ENCODE measurements around the gene ARHGAP23.
"Not testable (repeated sequence)": the region's sequence is repeated elsewhere in the genome, so short reads cannot be mapped to it uniquely, and the experiment has no call there.

The ARHGAP23 gene

GRCh38 chr17:38461683-38462082 lies 33.4 kb downstream of the ARHGAP23 start:
- DNase-seq (ENCODE audit: low read depth, low spot score): no peak

GRCh38 chr17:38463451-38463858 lies 35.2 kb downstream of the ARHGAP23 start:
- DNase-seq (ENCODE audit: low read depth, low spot score): no peak

DNA sequence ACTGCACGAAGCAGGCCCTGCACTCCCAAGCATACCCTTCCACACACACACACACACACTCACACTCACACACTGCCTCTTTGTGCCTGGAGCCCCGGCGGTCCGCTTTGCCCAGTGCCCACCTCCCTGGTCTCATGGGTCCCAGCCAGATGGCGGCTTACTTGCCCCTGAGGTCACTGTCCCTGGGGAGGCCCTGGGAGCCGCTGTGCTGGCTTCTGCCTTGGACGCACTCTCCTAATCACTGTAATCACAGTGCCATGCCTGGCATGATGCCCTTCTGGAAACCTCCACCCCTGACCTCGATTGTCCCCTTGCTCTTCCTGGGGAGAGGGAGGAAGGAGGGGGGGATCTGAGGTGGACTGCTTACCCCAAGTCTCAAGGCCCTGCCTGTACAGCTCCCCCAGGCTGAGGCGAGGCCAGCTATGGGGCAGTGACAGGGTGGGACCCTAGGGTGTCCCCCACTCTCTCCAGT lies 36.0 kb downstream of the ARHGAP23 start:
- no peak for DNase-seq (ENCODE audit: low read depth, low spot score)

DNA sequence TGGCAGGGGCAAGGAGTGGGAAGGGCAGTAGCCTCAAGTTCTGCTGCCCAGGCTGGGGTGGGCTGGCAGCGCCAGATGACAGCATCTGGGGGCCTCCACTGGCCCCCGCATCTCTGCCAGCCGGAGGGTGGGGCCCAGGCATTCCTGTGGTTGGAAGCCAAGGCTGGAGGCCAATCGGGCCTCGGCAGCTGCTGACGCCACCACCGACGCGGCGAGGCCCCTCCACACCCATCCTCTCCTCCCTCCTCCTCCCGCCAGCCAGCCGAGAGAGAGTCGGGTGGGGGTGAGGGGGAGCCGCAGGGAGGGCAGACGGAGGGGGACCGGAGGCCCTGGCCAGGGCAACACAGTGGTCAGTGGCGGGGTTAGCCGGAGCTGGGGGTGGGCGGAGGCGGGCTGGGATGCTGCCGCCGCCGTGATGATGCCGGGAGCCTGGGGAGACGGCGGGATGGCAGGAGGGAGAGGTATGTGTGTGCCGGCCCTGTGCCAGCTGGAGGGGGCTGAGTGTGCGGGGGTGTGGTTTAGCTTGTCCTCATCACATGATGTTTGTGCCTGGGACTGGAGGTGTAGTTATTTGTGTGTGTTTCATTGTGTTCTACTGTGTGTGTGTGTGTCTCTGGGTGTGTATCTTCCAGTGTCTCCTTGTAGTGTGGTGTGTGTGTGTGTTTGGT lies 36.6 kb downstream of the ARHGAP23 start:
- no peak for DNase-seq (ENCODE audit: low read depth, low spot score)

- DNase-seq (ENCODE audit: low read depth, low spot score): no peak
Observed at GRCh38 chr17:38465391-38466345, 37.4 kb downstream of the ARHGAP23 start.

DNA sequence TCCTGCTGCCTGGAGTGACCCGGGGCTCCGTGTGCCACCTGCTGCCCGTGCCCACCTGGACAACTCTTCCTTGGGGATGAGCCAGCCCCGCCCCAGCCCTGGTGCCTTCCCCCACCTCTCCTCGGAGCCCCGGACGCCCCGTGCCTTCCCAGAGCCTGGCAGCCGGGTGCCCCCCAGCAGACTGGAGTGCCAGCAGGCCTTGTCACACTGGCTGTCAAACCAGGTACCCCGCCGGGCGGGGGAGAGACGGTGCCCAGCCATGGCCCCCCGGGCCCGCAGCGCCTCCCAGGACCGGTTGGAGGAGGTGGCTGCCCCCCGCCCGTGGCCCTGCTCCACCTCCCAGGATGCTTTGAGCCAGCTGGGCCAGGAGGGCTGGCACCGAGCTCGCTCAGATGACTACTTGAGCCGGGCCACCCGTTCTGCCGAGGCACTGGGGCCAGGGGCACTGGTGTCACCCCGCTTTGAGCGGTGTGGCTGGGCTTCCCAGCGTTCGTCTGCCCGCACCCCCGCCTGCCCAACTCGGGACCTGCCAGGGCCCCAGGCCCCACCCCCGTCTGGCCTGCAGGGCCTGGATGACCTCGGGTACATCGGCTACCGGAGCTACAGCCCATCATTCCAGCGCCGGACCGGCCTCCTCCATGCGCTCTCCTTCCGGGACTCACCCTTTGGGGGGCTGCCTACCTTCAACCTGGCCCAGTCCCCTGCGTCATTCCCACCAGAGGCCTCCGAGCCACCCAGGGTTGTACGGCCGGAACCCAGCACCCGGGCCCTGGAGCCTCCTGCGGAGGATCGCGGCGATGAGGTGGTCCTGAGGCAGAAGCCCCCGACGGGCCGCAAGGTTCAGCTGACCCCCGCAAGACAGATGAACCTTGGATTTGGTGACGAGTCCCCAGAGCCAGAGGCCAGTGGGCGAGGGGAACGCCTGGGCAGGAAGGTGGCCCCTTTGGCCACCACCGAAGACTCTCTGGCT lies 38.4 kb downstream of the ARHGAP23 start:
- no peak for DNase-seq (ENCODE audit: low read depth, low spot score)

GRCh38 chr17:38467491-38467890 lies 39.2 kb downstream of the ARHGAP23 start:
- no peak for DNase-seq (ENCODE audit: low read depth, low spot score)

- DNase-seq (ENCODE audit: low read depth, low spot score): no peak
Observed at GRCh38 chr17:38469875-38470274, 41.6 kb downstream of the ARHGAP23 start.

GRCh38 chr17:38471253-38471652 lies 43.0 kb downstream of the ARHGAP23 start:
- DNase-seq (ENCODE audit: low read depth, low spot score): not testable (repeated sequence)

GRCh38 chr17:38474666-38475065 lies 46.4 kb downstream of the ARHGAP23 start:
- DNase-seq (ENCODE audit: low read depth, low spot score): not testable (repeated sequence)

DNA sequence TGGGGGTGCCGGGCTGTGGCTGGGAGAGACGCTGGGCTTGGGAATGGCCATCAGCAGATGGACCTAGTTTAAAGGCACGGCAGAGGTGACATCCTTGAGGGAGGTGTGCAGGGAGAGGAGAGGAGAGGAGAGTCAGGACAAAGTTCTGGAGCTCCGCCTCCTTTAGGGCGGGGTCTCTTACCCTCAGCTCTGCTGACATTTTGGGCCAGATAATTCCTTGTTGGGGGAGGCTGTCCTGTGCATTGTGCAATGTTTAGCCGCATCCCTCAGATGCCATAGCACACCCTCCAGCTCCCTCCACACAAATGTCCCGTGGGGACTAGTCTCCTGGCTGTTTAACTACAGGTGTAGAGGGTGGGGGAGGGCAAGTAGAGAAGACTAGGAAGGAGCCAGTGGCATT lies 48.3 kb downstream of the ARHGAP23 start:
- no peak for DNase-seq (ENCODE audit: low read depth, low spot score)

DNA sequence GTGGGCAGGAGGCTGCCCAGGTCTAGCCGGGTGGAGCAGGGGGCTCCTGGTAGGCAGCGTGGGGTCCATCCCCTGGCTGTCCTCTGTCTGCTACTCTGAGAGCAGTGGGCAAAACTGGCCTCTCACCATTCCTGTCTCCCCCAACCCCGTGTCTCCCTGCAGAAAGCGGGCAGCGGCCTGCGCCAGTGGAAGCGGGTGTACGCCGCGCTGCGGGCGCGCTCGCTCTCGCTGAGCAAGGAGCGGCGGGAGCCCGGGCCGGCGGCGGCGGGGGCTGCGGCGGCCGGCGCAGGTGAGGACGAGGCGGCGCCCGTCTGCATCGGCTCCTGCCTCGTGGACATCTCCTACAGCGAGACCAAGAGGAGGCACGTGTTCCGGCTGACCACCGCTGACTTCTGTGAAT lies 49.2 kb downstream of the ARHGAP23 start:
- not testable (repeated sequence) for DNase-seq (ENCODE audit: low read depth, low spot score)

GRCh38 chr17:38477951-38478350 lies 49.7 kb downstream of the ARHGAP23 start:
- DNase-seq (ENCODE audit: low read depth, low spot score): not testable (repeated sequence)

DNA sequence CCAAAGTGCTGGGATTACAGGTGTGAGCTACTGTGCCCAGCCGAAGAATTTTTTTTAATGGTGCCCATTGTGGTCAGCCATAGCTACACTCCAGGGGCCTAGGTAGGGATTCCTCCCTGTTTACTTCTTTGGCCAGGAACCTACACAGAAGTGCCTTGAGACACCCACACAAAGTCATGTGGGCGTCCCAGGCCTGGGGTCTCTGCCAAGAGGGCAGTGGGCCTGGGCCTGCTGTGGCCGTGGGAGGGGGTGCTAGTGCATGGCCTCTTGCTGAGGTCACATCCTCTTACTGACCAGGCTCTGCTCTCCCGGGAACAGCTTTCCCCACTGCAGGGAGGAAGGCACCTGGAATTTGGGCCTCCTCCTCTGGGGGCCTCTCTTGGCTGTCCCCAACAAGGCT lies 50.4 kb downstream of the ARHGAP23 start:
- not testable (repeated sequence) for DNase-seq (ENCODE audit: low read depth, low spot score)

GRCh38 chr17:38482039-38482699 lies 53.9 kb downstream of the ARHGAP23 start:
- not testable (repeated sequence) for DNase-seq (ENCODE audit: low read depth, low spot score)

DNA sequence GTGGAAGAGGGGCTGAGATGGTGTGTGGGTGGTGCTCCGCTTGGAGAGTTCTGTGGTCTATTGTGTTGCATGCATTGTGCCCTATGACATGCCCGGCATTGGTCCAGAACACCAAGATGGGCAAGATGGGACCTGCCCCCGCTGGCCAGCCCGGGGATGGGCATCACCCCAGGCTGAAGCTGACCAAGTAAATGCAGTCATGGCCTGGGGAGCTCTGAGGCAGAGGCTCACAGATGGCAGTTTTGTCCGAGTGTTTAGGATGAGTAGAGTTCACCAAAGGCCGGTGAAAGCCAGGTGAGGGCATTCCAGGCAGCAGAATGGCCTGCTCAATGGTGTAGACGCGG lies 54.4 kb downstream of the ARHGAP23 start:
- DNase-seq (ENCODE audit: low read depth, low spot score): not testable (repeated sequence)

GRCh38 chr17:38484242-38485145 lies 56.2 kb downstream of the ARHGAP23 start:
- peak; percentile 30 for DNase-seq (ENCODE audit: low read depth, low spot score)

- no peak for DNase-seq (ENCODE audit: low read depth, low spot score)
Observed at GRCh38 chr17:38485146-38485468, 56.8 kb downstream of the ARHGAP23 start.

DNA sequence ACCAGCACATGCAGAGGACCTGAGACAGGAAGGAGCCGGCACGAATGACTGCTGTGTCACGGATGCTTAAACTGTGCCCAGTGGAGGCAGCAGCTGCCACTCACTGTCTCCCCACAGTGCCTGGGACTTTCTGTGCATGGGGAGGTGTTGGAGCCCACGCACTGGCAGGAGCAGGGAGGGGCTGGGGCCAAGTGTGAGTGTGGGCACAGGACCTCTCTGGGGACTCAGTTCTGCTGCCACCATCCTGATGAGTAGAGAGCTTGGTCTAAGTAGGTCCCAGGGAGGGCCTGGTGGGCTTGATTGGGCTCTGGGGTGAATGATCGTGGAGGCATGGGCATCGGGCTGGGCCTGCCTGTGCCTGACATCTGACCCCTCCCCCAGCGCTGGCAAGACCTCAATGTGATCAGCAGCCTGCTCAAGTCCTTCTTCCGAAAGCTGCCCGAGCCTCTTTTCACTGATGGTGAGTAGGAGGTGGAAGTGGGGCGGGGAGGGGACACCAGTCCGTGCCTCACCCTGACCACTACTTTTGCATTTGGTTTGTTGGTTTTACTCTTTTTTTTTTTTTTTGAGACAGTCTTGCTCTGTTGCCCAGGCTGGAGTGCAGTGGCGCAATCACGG lies 57.5 kb downstream of the ARHGAP23 start:
- DNase-seq (ENCODE audit: low read depth, low spot score): not testable (repeated sequence)

GRCh38 chr17:38489774-38490173 lies 61.5 kb downstream of the ARHGAP23 start:
- not testable (repeated sequence) for DNase-seq (ENCODE audit: low read depth, low spot score)
